Fibroblast of skin of scalp (primary cell): ENCODE data around the gene H2BK1.

Experiments
- DNase-seq: peaks from one replicate; pipeline ENCODE4 v3.0.0-alpha.2; 2013

Gene H2BK1

DNA sequence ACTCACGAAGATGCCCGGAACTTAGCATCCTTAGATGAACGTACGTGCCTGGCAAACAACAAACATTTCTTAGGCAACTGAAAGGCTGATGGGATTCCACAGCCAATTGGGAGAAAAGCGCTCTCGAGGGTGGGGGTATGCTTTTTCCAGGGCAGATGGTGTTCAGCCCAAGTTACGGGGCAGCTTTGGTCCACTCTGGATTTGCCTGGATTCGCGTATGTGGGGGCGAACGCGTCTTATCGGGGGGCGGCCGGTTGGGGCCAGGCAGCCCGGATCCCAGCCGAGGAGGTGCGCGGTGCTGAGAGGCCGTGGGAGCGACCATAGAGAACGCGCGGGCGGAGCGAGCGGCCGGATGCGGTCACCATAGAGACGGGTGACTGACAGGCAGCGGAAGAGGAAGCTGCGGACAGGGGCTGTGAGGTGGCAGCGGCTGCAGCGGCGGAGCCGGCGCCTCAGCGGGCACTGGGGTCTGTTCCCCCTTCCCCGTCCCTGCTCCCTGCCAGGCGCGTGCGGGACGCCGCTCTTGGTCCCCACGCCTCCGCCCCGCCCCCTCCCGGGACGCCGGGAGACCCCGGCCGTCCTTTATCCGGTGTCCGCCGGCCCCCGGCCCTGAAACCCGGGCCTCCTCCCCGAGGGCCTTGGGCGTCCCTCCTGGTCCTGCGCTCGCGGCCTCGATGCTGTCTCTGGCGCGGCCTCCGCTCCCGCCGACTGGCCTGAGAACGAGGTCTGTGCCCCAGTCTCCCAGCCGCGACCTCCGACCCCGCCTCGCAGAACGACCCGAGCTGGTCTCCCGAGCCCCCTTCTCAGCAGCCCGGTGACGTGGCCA lies 22.0 kb upstream of the H2BK1 start, which contains the start of gene CHPF2:
TSS of gene CHPF2 (plus strand) at position 393 of the 826 bp plus-strand sequence. CDS start 1,529 bp downstream, outside the sequence.
- peak; percentile 86 for DNase-seq

DNA sequence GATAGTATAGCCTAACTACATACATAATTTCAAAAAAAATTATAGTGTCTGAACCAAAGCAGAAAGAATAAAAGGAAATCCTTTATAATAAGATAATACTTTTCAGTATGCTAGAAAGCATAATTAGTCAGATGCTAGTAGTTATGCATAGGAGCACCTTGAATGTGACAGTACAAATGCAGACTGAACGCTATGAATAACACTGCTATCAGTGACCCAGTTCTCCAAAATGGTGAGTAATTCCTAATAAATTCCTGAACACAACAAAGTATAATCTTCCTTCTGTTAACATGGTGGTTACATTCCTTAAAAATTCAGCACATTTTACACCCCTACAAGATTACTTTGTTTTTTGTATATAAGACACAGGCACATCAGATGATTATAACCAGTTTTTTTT lies 20.8 kb upstream of the H2BK1 start:
- DNase-seq, result no peak

DNA sequence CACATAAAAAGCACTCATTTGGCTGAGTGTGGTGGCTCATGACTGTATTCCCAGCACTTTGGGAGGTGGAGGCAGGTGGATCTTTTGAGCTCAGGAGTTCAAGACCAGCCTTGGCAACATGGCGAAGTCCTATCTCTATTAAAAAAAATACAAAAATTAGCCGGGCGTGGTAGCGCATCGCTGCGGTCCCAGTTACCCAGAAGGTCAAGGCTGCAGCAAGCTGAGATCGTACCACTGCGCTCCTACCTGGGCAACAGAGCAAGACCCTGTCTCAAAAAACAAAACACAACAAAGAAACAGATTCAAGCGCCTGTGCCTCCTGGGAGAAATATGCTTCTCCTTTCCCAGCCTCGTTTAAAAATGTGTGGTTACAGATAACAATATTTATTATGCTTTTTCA lies 19.0 kb upstream of the H2BK1 start:
- DNase-seq, result no peak

DNA sequence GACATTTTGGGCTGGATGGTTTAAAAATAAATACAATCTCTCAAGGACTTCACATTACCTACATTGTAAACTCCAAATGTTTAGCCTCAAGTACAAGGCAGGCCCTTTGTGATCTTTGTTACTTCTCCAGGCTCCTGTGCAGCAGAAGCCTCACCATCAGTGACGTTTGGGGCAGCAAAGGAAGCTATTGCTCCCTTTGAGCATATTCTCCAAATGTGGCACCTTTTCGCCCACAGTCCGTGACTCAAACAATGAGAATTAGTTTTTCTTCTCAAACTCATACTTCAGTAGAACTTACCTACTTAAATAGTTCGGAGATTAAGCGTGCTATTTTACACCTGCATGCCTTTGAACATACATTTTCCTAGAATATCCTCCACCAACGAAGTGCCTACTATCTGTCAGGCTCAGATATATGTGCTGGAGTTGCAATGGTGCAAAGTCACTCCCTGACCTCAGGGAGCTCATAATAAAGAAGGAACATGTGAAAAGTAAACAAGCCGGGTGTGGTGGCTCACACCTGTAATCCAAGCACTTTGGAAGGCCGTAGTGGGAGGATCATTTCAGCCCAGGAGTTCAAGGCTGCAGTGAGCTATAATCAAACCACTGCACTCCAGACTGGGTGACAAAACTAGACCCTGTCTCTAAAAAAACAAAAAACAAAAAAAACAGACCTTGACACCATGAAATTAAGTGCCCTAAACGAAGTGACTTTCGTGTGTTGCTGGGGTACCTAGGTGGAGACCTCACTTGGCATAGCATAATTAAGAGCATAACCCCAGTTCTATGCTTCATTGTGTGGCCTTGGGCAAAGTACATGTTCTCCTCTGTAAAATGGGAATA lies 18.0 kb upstream of the H2BK1 start:
- DNase-seq, result no peak

DNA sequence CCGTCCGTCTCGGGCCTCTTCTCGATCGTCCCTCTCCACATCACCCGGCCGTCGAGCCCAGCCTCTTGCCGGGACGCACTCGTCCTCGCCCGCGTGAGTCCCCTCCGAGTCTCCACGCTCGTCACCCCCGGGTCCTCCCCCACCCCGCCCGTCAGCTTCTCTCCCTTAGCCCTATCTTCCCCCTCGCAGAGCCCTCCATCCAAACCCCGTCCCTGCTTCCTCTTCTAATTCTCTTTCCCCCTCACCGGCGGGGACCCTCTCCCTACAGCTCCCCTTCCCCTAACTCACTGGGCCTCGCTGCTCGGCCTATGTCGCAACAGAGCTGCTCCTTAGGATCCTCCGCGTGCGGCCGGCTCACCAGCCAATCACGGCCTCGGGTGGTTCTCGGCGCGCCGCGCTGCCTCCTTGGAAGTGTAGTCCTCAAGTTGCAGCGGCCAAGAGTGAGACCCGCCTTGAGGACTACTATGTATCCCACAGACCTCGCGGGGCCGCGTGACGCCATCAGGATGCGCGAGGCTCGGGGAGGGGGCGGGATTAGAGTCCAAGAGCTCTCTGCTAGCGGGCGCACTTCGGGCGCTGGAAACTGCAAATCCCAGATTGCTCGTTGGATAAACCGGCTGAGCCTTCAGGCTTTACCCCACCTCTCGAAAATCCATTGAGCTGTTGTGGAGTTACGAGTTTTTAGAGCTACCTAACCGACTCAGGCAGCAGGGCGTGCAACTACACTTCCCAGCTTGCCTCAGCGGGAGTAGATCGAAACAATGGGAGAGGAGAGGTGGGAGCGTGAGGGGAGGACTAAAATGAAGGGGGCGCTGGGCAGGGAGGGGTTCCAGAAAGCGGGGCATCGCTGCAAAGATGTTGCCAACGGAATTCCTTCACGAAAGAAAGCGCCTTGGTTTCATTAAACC lies 16.8 kb upstream of the H2BK1 start, which contains the start of gene ABCF2:
TSS of gene ABCF2 (minus strand) at position 331 of the 908 bp plus-strand sequence. CDS start 747 bp downstream, outside the sequence.
- peak; percentile 99 for DNase-seq

DNA sequence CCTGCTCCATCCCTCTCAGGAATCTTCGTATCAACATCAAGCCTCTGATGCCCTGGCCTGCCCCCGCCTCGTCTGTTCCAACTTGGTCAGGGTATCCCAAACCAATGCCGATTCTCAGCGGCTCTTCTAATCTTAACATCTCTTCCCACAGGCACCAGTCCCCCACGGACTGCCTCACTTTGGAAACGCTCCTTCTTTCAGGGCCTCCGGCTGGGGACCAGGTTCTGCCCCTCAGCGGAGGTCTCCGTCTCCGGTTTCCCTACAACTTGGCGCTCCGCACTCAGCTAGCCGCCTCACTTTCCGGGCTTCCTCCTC lies 16.2 kb upstream of the H2BK1 start:
- no peak for DNase-seq

DNA sequence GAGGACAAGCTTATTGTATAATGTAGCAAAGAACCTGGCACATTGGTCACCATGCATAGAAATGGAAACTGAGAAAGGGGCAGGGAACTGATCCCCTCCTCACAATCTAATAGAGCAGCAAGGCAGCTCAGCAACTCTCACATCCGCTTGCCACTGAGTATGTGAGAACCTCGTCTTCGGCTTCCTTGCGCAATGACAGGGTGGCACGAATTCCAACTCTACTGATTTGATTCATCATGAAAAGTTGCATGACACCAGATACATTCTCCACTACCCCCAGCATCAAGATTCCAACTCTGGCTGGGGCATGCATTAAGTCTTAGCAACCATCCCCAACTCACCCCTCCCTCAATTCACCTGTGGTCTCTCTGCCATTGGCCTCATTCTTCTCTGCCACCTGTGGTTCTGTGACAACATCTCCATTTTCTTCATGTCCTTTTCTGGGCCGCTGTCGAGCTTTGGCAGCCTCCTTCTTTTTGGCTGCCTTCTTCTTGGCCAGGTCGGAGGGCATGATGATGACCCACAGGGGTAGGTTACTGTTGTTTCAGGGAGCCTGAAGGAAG lies 15.7 kb upstream of the H2BK1 start:
- DNase-seq, result no peak

DNA sequence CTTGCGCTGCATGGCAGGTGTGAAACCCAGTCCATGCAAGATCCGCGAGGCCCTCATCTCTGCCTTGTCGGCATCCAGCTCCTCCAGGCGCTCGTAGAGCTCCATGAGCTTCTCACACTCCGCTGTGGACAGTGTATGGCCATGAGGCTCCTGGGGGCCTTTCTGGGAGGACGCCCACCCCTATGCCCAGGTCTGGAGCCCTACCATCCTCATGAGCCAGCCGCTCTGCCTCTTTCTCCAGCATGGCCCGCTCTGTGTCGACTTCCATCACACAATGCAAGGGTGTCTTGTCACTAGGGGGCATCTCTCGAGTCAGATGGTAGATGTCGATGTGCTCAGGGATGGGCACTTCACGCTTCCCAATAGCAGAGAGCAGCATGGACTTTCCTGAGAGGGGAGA lies 13.4 kb upstream of the H2BK1 start:
- no peak for DNase-seq

DNA sequence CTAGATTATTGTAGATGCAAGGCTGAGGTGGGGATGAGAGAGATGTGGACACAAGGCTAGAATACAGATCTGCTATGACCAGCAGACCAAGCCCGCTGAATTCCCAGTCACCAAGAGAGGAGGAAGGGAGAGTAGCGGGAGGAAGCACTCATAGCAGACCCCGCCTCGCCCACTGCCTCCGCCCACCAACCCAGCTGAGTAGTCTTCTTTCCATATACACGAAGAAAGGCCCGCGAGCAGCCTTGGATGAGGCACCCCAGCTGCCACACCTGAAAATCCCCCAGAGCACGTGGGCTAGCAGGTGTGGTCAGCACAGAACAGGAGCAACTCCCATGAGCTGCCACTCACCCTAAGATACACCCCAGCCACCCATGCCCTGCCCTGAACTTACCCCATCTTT lies 7.9 kb upstream of the H2BK1 start:
- no peak for DNase-seq

DNA sequence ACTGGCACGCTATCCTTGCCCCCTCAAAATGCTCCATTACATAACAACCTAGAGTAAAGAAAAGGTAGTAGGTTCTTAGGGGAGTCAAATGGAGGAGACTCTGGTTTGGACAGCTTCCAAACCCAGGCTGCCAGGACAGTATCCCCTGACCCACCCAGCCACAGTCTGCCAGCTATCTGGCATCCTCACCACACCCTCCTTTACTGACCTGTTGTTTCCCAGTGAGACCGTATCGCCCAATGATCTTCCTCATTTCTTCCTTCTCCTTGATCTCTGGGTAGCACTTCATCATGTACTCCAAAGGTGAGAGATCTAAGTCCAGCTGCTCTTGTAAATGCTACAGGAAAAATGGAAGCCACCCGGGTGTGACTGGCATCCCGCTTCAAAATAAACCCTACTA lies 5.1 kb upstream of the H2BK1 start:
- DNase-seq, result no peak

DNA sequence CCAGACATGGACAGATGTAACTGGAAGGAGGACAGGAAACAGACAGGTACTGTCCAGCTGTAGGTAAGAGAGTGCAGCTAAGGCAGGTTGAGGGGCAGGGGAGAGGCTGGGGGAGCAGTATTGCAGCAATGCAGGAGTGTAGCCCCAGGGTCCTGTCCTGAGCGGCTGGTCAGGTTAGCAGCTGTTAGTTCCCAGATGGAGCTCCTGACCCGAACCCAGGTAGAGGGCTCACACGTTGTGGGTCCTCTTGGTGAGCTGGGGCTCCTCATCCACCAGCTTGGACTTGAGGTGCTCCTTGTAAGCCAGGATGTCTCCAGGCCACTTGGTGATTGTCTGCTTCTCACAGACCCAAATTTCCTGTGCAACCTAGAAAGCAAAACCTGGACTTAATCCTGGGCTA lies 3.5 kb upstream of the H2BK1 start:
- DNase-seq, result no peak

DNA sequence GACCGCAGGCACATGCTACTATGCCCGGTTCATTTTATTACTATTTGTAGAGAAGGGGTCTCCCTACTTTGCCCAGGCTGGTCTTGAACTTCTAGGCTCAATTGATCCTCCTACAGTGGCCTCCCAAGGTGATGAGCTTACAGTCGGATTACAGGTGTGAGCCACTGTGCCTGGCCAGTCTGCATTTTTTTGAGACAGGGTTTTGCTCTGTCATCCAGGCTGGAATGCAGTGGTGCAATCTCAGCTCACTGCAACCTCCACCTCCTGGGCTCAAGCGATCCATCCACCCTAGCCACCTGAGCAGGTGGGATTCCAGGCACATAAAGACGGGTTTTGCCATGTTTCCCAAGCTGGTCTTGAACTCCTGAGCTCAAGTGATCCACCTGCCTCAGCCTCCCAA lies 2.3 kb upstream of the H2BK1 start:
- DNase-seq, result no peak

DNA sequence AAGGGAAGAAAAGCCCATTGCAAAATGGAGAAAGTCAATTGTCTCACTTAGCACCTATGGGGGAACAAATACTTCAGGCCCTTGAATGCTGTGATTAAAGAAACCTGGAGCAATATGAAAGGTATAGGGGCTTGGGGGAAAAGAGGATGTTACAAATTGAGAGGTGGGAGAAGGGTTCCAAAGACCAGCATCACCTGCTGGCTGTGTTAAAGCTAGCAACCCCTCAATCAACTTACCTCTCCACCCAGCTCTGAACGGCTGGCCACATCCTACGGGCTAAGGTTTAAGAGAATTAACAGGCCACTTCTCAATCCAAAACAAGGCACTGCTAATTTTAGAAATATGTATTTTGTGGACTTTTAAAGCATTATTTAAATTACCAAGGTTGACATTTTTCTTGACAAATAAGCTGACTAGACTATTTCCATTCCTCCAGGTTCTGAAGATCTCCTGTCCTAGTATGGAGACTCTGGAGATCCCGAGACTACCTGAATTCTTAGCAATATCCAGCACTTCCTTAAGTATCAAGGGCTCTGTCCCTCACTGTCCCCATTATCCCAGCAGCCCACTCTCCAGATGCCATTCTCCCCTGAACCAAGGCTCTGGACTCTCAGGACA lies 976 bp upstream of the H2BK1 start:
- no peak for DNase-seq

DNA sequence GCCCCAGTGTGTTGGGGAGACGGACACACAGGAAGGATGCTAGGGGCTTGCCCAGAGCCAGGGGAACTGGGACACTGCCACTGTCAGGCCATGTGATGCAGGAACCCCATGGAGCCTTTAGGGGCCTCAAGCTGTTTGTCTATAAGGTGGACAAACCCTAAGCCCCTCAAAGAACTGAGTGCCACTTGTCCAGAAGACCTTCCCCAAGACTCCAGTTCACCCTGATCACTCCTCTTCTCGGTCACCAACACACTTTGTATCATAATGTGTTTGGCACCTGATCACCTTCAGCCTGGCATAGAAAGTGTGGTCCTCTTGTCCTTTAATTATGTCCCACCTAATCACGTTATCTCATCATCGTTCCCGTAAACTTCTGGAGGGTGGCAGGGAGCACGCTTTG lies 700 bp downstream of the H2BK1 start:
- no peak for DNase-seq

DNA sequence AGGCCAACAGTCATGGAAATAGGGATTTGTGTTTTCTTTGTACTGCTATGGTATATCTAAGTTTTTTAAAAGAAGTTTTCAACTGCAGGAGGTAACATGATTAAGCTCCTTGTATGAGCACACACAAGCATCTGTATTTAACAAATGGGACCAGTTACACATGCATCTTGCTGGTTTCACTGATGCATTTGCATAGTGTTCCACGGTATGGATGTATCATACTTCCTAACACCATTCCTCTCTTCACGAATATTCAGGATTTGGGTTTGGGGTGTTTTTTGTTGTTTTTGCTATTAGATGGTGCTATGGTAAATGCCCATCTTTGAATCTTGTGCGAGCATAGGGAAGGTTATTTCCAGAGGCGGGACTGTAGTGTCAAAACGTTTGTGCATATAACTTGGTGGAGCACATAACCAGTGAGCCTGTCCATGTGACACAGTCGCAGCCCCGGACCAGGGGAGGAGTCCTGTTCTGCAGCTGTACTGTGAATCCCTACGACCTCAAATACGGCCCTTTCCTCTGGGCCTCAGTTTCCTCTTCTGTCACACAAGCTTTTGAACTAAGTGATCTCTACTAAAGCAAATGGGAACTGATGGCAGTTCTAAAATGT lies 1.9 kb downstream of the H2BK1 start:
- no peak for DNase-seq

DNA sequence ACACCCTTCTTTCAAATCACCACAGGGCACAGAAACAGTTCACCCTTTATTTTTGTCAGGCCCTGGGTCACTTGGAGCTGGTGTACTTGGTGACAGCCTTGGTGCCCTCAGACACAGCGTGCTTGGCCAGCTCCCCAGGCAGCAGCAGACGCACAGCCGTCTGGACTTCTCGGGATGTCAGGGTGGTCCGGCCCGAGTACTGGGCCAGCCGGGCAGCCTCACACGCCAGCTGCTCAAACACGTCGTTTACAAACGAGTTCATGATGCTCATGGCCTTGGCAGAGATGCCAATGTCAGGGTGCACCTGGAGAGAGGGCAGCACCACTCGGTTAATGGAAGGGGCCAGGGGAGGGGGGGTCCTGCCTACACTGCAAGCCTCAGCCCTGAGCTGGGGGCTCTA lies 2.5 kb downstream of the H2BK1 start:
- DNase-seq, result no peak

DNA sequence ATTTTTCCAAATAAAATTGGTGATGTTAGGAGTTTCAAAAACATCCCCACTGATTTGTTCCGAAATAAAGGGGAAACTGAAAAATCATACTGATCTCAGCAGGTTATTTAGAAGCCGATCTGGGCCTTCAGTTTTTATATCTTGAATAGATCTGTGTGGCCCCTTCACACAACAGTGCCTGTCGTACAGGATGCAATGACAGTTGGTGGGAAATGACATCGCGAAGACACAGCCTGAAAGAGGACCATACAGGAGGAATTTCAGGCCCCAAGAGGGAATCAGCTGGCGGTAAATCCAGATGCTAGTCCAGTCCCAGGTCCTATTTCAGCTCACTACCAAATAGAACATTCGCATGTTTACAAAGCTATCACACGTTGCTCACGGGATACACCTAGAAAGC lies 3.0 kb downstream of the H2BK1 start:
- no peak for DNase-seq

DNA sequence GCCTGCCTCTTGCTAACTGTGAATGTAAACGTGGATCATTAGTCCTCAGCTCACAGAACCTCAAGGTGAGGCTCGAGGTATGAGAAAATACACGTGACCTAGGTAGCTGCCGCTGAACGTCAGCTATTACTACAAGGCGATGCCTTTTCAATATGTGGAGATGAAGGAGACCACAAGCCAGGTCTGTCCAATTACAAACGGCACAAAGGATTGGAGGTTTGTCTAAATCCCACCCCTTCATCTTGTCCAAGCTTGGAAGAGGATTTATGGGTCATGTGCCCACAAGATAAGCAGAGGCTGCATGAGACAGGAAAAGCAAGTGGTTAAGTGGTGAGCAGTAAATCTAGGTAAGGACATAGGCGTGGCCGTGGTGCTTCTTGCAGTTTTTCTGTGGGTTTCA lies 3.4 kb downstream of the H2BK1 start:
- no peak for DNase-seq

DNA sequence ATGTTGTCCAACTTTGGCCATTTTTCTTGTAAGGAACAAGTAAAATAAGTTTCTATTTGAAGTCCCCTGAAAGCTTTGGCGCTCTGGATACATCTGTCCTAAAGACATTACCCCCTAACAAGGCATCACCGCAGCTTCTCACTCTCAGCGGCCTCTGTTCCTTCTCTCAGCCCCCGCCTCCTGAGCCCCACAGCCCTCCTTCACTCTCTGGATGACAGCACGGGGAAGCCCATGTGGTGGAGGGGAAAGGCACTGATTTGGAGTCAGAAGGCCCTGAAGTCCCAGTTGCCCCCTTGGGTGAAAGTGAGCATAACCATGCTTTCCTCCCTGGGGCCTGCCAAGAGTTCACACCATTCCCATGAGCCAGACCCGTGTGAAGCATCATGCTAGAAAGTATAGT lies 4.6 kb downstream of the H2BK1 start:
- DNase-seq, result no peak

DNA sequence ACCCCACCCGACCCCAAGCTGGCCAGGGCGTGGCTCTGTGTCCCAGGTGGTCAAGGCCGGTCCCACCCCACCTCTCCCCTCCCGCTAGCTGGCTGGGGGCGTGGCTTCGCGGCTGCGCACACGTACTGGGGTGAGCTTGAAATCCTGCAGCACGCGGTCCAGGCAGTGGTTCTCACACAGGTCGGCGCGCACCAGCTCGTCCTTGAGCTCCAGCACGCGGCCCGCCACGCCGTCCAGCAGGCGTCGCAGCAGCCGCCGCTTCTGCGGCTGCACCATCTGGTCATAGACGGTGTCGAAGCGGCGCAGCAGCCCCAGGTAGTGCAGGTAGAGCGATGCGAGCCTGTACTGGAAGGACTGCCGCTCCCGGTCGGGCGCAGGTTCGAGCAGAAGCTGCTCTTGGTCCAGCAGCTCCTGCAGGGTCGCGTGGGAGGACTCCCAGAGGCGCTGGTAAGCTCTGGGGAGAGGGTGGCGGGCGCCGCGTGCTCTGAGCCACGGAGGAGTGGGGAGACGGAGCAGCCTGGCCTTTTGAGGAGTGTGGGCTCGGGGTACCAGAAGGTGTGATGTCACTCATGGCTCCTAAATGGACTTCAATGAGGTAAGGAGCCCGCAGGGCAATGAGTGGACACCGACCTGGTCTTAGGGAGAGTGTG lies 5.8 kb downstream of the H2BK1 start:
- no peak for DNase-seq

DNA sequence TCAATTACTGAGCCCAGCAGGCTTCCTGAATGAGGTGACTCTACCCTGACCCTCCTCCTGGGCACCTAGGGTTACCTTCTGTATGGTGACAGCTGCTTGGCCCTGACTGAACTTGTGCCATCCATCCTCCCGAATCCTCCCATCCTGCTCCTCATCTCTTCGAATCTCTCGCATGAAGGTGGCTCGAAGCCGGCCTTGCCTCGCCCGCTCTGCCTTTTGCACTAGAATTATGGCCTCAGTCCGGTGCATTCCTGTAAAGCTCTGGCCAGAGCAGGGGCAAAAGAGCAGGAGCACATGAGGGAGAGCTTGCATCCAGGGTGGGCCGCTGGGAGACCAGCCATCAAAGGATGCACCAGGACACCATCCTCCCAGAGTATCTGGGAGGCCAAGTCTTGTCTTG lies 7.5 kb downstream of the H2BK1 start:
- DNase-seq, result no peak
